Renal pelvis (tissue), 3 donors: ENCODE data around the gene IFRD2. TPM values are rescaled to one million over a fixed set of nuclear protein-coding genes. Genes with fewer than 3 reads are reported as not detected.

Experiments used
- polyA plus RNA-seq, 3 donors: library from polyadenylated mRNA; unstranded; fragments of 120-200 nt; gene quantifications; one replicate each; pipeline ENCODE4 v1.2.1, GENCODE V29; 2013; ENCODE audit not compliant: insufficient read length in 3 of 3

Gene IFRD2
- polyA plus RNA-seq, 3 donors, result 44.4 to 52.2 (median 51.1) TPM

Other genes with a start within 250 kb of the IFRD2 start
- 100 to 1,000 TPM; 250 to 390 (median 367) TPM for gene RBM5, start 203.5 kb downstream of the IFRD2 start, polyA plus RNA-seq
- gene SEMA3F, start 137.1 kb downstream of the IFRD2 start, polyA plus RNA-seq, result 10 to 100 TPM; 75.3 to 87.7 (median 78.6) TPM
- under 1 TPM in 1 of 3 donors, not detected in 2; 0.03 TPM for gene GNAT1, start 100.8 kb downstream of the IFRD2 start, polyA plus RNA-seq
- gene SLC38A3, start 87.2 kb downstream of the IFRD2 start, polyA plus RNA-seq, result 1 to 10 TPM; 8.3 to 9.4 (median 9.1) TPM
- gene GNAI2, start 56.2 kb downstream of the IFRD2 start, polyA plus RNA-seq, result 100 to 1,000 TPM; 191 to 239 (median 193) TPM
- 100 to 1,000 TPM; 100 to 126 (median 122) TPM for gene SEMA3B, start 23.3 kb downstream of the IFRD2 start, polyA plus RNA-seq
- gene LSMEM2, start 13.3 kb downstream of the IFRD2 start, polyA plus RNA-seq, result 1 to 10 TPM in 1 of 3 donors, under 1 TPM in 2; 0.31 to 1.5 (median 0.69) TPM
- 1 to 10 TPM; 3.9 to 5.7 (median 4.0) TPM for gene HYAL3, start 7.0 kb upstream of the IFRD2 start, polyA plus RNA-seq
- 10 to 100 TPM in 2 of 3 donors, 1 to 10 TPM in 1; 8.5 to 11.1 (median 10.5) TPM for gene NAA80, start 7.0 kb upstream of the IFRD2 start, polyA plus RNA-seq
- gene HYAL1, start 11.1 kb upstream of the IFRD2 start, polyA plus RNA-seq, result 1 to 10 TPM; 6.1 to 9.4 (median 7.7) TPM
- 10 to 100 TPM; 65.4 to 95.1 (median 80.3) TPM for gene HYAL2, start 30.3 kb upstream of the IFRD2 start, polyA plus RNA-seq
- gene TUSC2, start 35.8 kb upstream of the IFRD2 start, polyA plus RNA-seq, result 10 to 100 TPM; 23.8 to 29.8 (median 28.0) TPM
- 10 to 100 TPM; 21.0 to 22.6 (median 21.5) TPM for gene RASSF1, start 48.4 kb upstream of the IFRD2 start, polyA plus RNA-seq
- 1 to 10 TPM; 3.4 to 4.5 (median 3.9) TPM for gene ZMYND10, start 53.3 kb upstream of the IFRD2 start, polyA plus RNA-seq
- gene NPRL2, start 58.3 kb upstream of the IFRD2 start, polyA plus RNA-seq, result 10 to 100 TPM; 29.2 to 32.9 (median 32.3) TPM
- 10 to 100 TPM; 16.8 to 17.9 (median 17.7) TPM for gene CYB561D2, start 58.4 kb upstream of the IFRD2 start, polyA plus RNA-seq
- gene TMEM115, start 67.1 kb upstream of the IFRD2 start, polyA plus RNA-seq, result 10 to 100 TPM; 38.7 to 50.1 (median 45.9) TPM
- gene CACNA2D2, start 211.2 kb upstream of the IFRD2 start, polyA plus RNA-seq, result 10 to 100 TPM; 17.2 to 18.3 (median 17.9) TPM